GM12892 (cell line): ENCODE data around the gene ART3.

Source experiments
- POLR2A ChIP-seq: IDR thresholded peaks from 2 replicates; pipeline ENCODE4 v1.6.1; 2011; ENCODE audit warnings: low read depth, low read length, control low read depth
- TAF1 ChIP-seq: IDR thresholded peaks from 2 replicates; pipeline ENCODE4 v1.6.1; 2011; ENCODE audit warnings: low read depth, mild to moderate bottlenecking, control low read depth, low read length, borderline replicate concordance

GRCh38 chr4:76078033-76078613 is 3.6 kb downstream of the ART3 start:
- no peak for TF ChIP-seq POLR2A
- TF ChIP-seq TAF1: no peak
